PC-9 (cell line): ENCODE results near the gene BCAT1.

Source experiments
- CTCF ChIP-seq: fragments of 200-600 bp; sonication (generic); conservative IDR thresholded peaks from 2 replicates; pipeline ENCODE4 v1.6.1; 2017; ENCODE audit warnings: mixed run types, antibody characterized with exemption, mild to moderate bottlenecking, moderate library complexity
- EZH2 ChIP-seq: fragments of 200-600 bp; sonication (generic); IDR thresholded peaks from 2 replicates; pipeline ENCODE4 v1.8.0; 2017; ENCODE audit warnings: antibody characterized with exemption, low read depth

GRCh38 chr12:24806386-24806785 lies 142.5 kb downstream of the BCAT1 start:
- no peak for TF ChIP-seq CTCF
- no peak for TF ChIP-seq EZH2
